GM06990 (cell line): ENCODE data around the gene NKAIN1.

ENCODE experiments used
- DNase-seq: peaks from one replicate; pipeline ENCODE4 v3.0.0-alpha.2; 2011; ENCODE audit not compliant: insufficient read length; ENCODE audit errors: extremely low read depth
- H3K27me3 ChIP-seq: replicated peaks from 2 replicates; pipeline ENCODE4 v1.6.0; 2011; ENCODE audit warnings: low read length; ENCODE audit not compliant: control insufficient read depth, insufficient read depth
- H3K36me3 ChIP-seq: 2 replicates; pipeline ENCODE4 v1.5.1; 2011; ENCODE audit warnings: low read length; ENCODE audit not compliant: control insufficient read depth, insufficient read depth
- H3K4me3 ChIP-seq: replicated peaks from 2 replicates; pipeline ENCODE4 v1.5.1; 2011; ENCODE audit warnings: low read depth, mild to moderate bottlenecking, control low read depth, low read length
- CTCF ChIP-seq: IDR thresholded peaks from 2 replicates; pipeline ENCODE4 v1.5.1; 2011; ENCODE audit warnings: low read length, control low read depth, mild to moderate bottlenecking, inconsistent platforms; ENCODE audit not compliant: insufficient read depth, poor library complexity, severe bottlenecking

The NKAIN1 gene

GRCh38 chr1:31231802-31232201 is 7.9 kb downstream of the NKAIN1 start:
- TF ChIP-seq CTCF: no peak
- no peaks in the 10 kb centered on the region for H3K36me3 ChIP-seq
- H3K27me3 ChIP-seq: no peaks in the 10 kb centered on the region
- H3K4me3 ChIP-seq: no peak overlapping the region
- no peak for DNase-seq

- H3K27me3 ChIP-seq: no peaks in the 10 kb centered on the region
- no peak for DNase-seq
- no peak overlapping the region for H3K4me3 ChIP-seq
- H3K36me3 ChIP-seq: no peaks in the 10 kb centered on the region
- no peak for TF ChIP-seq CTCF
These were observed 9.3 kb downstream of the NKAIN1 start for GRCh38 chr1:31230378-31230777.

- H3K36me3 ChIP-seq: no peaks in the 10 kb centered on the region
- TF ChIP-seq CTCF: no peak
These were observed 10.7 kb downstream of the NKAIN1 start for GRCh38 chr1:31228986-31229385.

GRCh38 chr1:31227891-31228568 is 11.7 kb downstream of the NKAIN1 start:
- DNase-seq: no peak

More at GRCh38 chr1:31228986-31229385, 10.7 kb downstream of the NKAIN1 start:
- Histone ChIP-seq H3K4me3 (no peak overlapping the region), H3K27me3 (no peaks in the 10 kb centered on the region)
- DNase-seq: no peak

GRCh38 chr1:31224068-31224467 is 15.6 kb downstream of the NKAIN1 start:
- H3K27me3 ChIP-seq: no peaks in the 10 kb centered on the region
- DNase-seq: no peak

More at GRCh38 chr1:31227891-31228568, 11.7 kb downstream of the NKAIN1 start:
- Histone ChIP-seq H3K4me3 (no peak overlapping the region), H3K36me3 (no peaks in the 10 kb centered on the region), H3K27me3 (no peaks in the 10 kb centered on the region)
- no peak for TF ChIP-seq CTCF

More at GRCh38 chr1:31224068-31224467, 15.6 kb downstream of the NKAIN1 start:
- Histone ChIP-seq H3K4me3 (no peak overlapping the region), H3K36me3 (no peaks in the 10 kb centered on the region)
- TF ChIP-seq CTCF: no peak
